AG04449 (cell line): ENCODE data around the gene NUMBL.

Experiments used
- CTCF ChIA-PET: fragments of 350-600 bp; formaldehyde crosslinking; extraction: SDS; loops from one replicate; lab custom pipeline; 2021; ENCODE audit warnings: antibody characterized with exemption; lab: Yijun Ruan, JAX
- POLR2A ChIA-PET: fragments of 400-600, 350-600 bp; formaldehyde crosslinking; extraction: SDS; loops from one replicate; lab custom pipeline; 2020; ENCODE audit warnings: antibody characterized with exemption, inconsistent platforms; lab: Yijun Ruan, JAX
- DNase-seq: peaks from one replicate; pipeline ENCODE4 v3.0.0-alpha.2; 2010; ENCODE audit warnings: low read depth, low spot score
- H3K4me3 ChIP-seq: 2 replicates; pipeline ENCODE4 v1.5.1; 2011; ENCODE audit warnings: low read depth, mild to moderate bottlenecking, control low read depth, low read length
- CTCF ChIP-seq: IDR thresholded peaks from one replicate; pipeline ENCODE4 v1.5.1; 2011; ENCODE audit warnings: mild to moderate bottlenecking, moderate library complexity, low read length, control low read depth, inconsistent platforms; ENCODE audit not compliant: insufficient read depth; ENCODE audit errors: missing control alignments

The NUMBL gene

GRCh38 chr19:40709817-40710216 lies 19.4 kb upstream of the NUMBL start:
- DNase-seq: no peak
- ChIA-PET CTCF (interaction anchor here (1.5 kb wide), 1 partner anchor 10 kb away, joined by 3 read pairs; no protein-coding TSS in a partner anchor), POLR2A (no interaction called here)
- TF ChIP-seq CTCF: no peak
- no peak overlapping the region for H3K4me3 ChIP-seq

- H3K4me3 ChIP-seq: no peak overlapping the region
- POLR2A ChIA-PET: no interaction called here
- CTCF ChIA-PET: no interaction called here
- no peak for DNase-seq
- TF ChIP-seq CTCF: no peak
Measured at GRCh38 chr19:40707615-40708014, 17.2 kb upstream of the NUMBL start.

GRCh38 chr19:40705950-40706619 lies 15.6 kb upstream of the NUMBL start:
- POLR2A ChIA-PET: no interaction called here
- no peak for DNase-seq
- CTCF ChIA-PET: interaction anchor here (1.1 kb wide), 1 partner anchor 15 kb away, joined by 3 read pairs; no protein-coding TSS in a partner anchor
- TF ChIP-seq CTCF: no peak
- no peak overlapping the region for H3K4me3 ChIP-seq

- TF ChIP-seq CTCF: no peak
- CTCF ChIA-PET: no interaction called here
- no peak for DNase-seq
- H3K4me3 ChIP-seq: no peak overlapping the region
- POLR2A ChIA-PET: no interaction called here
Measured at GRCh38 chr19:40705362-40705651, 14.9 kb upstream of the NUMBL start.

GRCh38 chr19:40704491-40705361 lies 14.3 kb upstream of the NUMBL start:
- TF ChIP-seq CTCF: no peak
- CTCF ChIA-PET: interaction anchor here (1.1 to 1.3 kb wide), 3 partner anchors 11 to 103 kb away, joined by 3 read pairs; no protein-coding TSS in a partner anchor
- DNase-seq: no peak
- no peak overlapping the region for H3K4me3 ChIP-seq
- POLR2A ChIA-PET: no interaction called here
